CD14-positive monocyte (primary cell): ENCODE data around the gene EEFSEC. TPM values are rescaled to one million over a fixed set of nuclear protein-coding genes. Genes with fewer than 3 reads are reported as not detected.
A peak's percentile ranks its signal among the peaks of the same experiment; 100 is the strongest.

Source experiments
- DNase-seq, 3 donors: peaks; one replicate each; pipeline ENCODE4 v3.0.0-alpha.2; 2011 to 2022
- H2AFZ ChIP-seq: 2 replicates; pipeline ENCODE4 v1.6.0; 2012; ENCODE audit warnings: mild to moderate bottlenecking, low read depth, low read length, inconsistent platforms; ENCODE audit not compliant: insufficient read depth, poor library complexity, severe bottlenecking
- H3K27ac ChIP-seq, 2 donors: 1 replicate in 1 of 2; 2 replicates in 1 of 2; pipeline ENCODE4 v1.5.1; 2012 to 2013; ENCODE audit warnings: low read length in 2 of 2, control low read depth in 1 of 2, inconsistent platforms in 1 of 2, low read depth in 1 of 2, mild to moderate bottlenecking in 1 of 2
- H3K27me3 ChIP-seq, 2 donors: one replicate each; pipeline versions ENCODE4 v1.6.0 to v1.6.1; 2011 to 2013; ENCODE audit warnings: low read length in 2 of 2; ENCODE audit not compliant: control insufficient read depth in 2 of 2, insufficient read depth in 2 of 2
- H3K36me3 ChIP-seq, 2 donors: replicated peaks in 1 of 2; 1 replicate in 1 of 2; 2 replicates in 1 of 2; pipeline versions ENCODE4 v1.5.1 to v1.6.1; 2012 to 2013; ENCODE audit warnings: low read length in 2 of 2, control low read depth in 1 of 2, inconsistent platforms in 1 of 2, mild to moderate bottlenecking in 1 of 2; ENCODE audit not compliant: insufficient read depth in 2 of 2, control insufficient read depth in 1 of 2
- H3K4me1 ChIP-seq, 2 donors: 1 replicate in 1 of 2; 2 replicates in 1 of 2; pipeline versions ENCODE4 v1.5.1 to v1.6.1; 2012 to 2013; ENCODE audit warnings: low read length in 2 of 2, control low read depth in 1 of 2, inconsistent platforms in 1 of 2, mild to moderate bottlenecking in 1 of 2, moderate library complexity in 1 of 2; ENCODE audit not compliant: insufficient read depth in 2 of 2, control insufficient read depth in 1 of 2
- H3K4me2 ChIP-seq: replicated peaks from 2 replicates; pipeline ENCODE3; 2012; ENCODE audit warnings: low read length, moderate library complexity, mild to moderate bottlenecking; ENCODE audit not compliant: poor library complexity, severe bottlenecking; ENCODE audit errors: extremely low read depth
- H3K4me3 ChIP-seq, 3 experiments: fragments of 200-600 bp in 1 of 3; sonication (generic) in 1 of 3; replicated peaks in 1 of 3; 1 replicate in 2 of 3; 2 replicates in 1 of 3; pipeline ENCODE4 v1.5.1; 2011 to 2013; ENCODE audit warnings: low read length in 3 of 3, mild to moderate bottlenecking in 3 of 3, control low read depth in 2 of 3, low read depth in 2 of 3, inconsistent platforms in 1 of 3, moderate library complexity in 1 of 3
- H3K79me2 ChIP-seq: 2 replicates; pipeline ENCODE4 v1.6.0; 2012; ENCODE audit warnings: mild to moderate bottlenecking, control low read depth, inconsistent platforms, low read length, moderate library complexity; ENCODE audit not compliant: insufficient read depth
- H3K9ac ChIP-seq: 2 replicates; pipeline ENCODE4 v1.6.0; 2017; ENCODE audit warnings: low read length, mild to moderate bottlenecking; ENCODE audit not compliant: insufficient read depth, poor library complexity, severe bottlenecking
- H3K9me3 ChIP-seq, 2 donors: replicated peaks in 1 of 2; 1 replicate in 1 of 2; 2 replicates in 1 of 2; pipeline versions ENCODE4 v1.5.1 to v1.6.1; 2012 to 2013; ENCODE audit warnings: low read length in 2 of 2, control low read depth in 1 of 2; ENCODE audit not compliant: control insufficient read depth in 1 of 2, insufficient read depth in 1 of 2
- H4K20me1 ChIP-seq: 2 replicates; pipeline ENCODE4 v1.6.0; 2012; ENCODE audit warnings: mild to moderate bottlenecking, low read length, control low read depth, moderate library complexity; ENCODE audit not compliant: insufficient read depth
- H3K27ac Mint-ChIP-seq, 7 donors: one replicate each; pipeline ENCODE4 v1.8.0; 2020; ENCODE audit warnings: mild to moderate bottlenecking in 7 of 7, mixed read lengths in 7 of 7, moderate library complexity in 6 of 7, inconsistent platforms in 2 of 7
- H3K27me3 Mint-ChIP-seq, 3 donors: one replicate each; pipeline ENCODE4 v1.8.0; 2021 to 2022; ENCODE audit warnings: low read depth in 3 of 3, mild to moderate bottlenecking in 3 of 3, mixed read lengths in 3 of 3, moderate library complexity in 3 of 3, inconsistent platforms in 1 of 3
- H3K36me3 Mint-ChIP-seq, 2 donors: one replicate each; pipeline ENCODE4 v1.8.0; 2020; ENCODE audit warnings: mixed read lengths in 2 of 2, inconsistent platforms in 1 of 2, mild to moderate bottlenecking in 1 of 2
- H3K4me1 Mint-ChIP-seq: one replicate; pipeline ENCODE4 v1.8.0; 2020; ENCODE audit warnings: mild to moderate bottlenecking, mixed read lengths
- H3K4me3 Mint-ChIP-seq, 2 donors: one replicate each; pipeline ENCODE4 v1.8.0; 2020; ENCODE audit warnings: mild to moderate bottlenecking in 2 of 2, mixed read lengths in 2 of 2, moderate library complexity in 1 of 2
- H3K9me3 Mint-ChIP-seq, 7 donors: one replicate each; pipeline ENCODE4 v1.8.0; 2020 to 2022; ENCODE audit warnings: mixed read lengths in 7 of 7, mild to moderate bottlenecking in 6 of 7, moderate library complexity in 6 of 7, inconsistent platforms in 2 of 7
- WGBS: methylation state at CpG from one replicate; pipeline ENCODE4 v1.1.5; 2013; ENCODE audit warnings: missing lambda C conversion rate; ENCODE audit not compliant: insufficient coverage; 5-methylcytosine and 5-hydroxymethylcytosine counted together
- intact Hi-C, 2 donors: fragments of 100-400 bp; cut with micrococcal nuclease; formaldehyde crosslinking; loops; one replicate each; pipeline versions ENCODE4 v1.15.0 to v1.15.1; 2023
- polyA plus RNA-seq, 3 donors: library from polyadenylated mRNA; depleted of rRNA in 1 of 3; unstranded in 2 of 3; stranded (reverse) in 1 of 3; fragments of 300-500 nt in 2 of 3; fragments of >200 nt in 1 of 3; fragmentation: Illumina TruSeq in 2 of 3; gene quantifications; 1 replicate in 2 of 3; 2 replicates in 1 of 3; pipeline ENCODE4 v1.2.3, GENCODE V29; 2012 to 2021
- TF ChIP-seq, protein P1 (sequence below): fragments of 200-600 bp; IDR thresholded peaks from one replicate; pipeline ENCODE4 v1.8.0; 2022; ENCODE audit warnings: antibody characterized with exemption, mild to moderate bottlenecking

The EEFSEC gene
- polyA plus RNA-seq, 3 donors: 13.3 to 14.9 (median 14.9) TPM

DNA sequence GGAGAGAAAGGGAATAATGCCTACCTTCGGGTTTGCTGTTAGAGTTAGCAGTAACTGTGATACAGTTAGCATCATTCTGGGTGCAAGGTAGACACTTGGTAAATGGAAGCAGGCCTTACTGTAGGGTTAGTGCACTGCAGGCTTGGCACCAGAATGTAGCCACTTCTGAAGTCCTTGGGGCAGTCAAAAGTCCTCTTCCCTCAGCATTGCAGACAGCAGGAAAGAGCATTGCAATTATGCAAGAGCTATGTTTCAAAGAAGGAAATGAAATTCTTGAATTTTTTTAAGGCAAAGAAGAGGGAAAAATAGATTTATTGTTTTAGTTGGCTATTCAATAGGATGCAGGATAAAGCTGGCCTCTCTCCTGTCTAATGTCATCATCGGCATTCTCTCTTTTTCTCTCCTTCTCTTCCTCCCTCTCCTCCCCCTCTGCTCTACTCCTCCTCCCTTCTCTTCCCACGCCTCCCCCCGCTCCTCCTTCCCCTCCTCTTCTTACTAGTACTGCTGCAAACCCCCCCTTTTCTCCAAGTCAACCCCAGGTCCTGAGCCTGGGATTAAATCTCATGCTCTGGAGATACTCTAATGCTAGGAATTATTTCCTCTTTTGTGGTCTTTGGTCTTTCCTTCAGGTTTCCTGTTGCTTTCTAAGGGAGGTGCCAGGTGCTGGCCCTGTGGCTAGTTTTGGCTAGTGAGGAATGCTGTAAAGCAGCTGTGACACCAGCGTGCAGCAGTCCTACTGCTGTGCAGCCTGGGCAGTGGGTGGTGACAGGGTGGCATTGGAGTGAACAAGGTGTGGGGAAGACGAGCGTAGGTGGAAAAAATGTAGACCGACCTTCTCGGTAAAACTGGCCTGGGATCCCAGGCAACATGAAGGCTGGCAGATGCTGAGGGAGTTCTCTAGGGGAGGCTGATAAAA is 21.7 kb downstream of the EEFSEC start:
- Mint-ChIP-seq H3K4me1 (peaks cover 62% of the 10 kb centered on the region), H3K27me3 (peaks cover 0 to 1% (median 0%) of the 10 kb centered on the region in 3 donors), H3K4me3 (peak overlapping the region in 1 of 2 donors; percentile 58), H3K27ac (peak overlapping the region in 4 of 7 donors; percentile 16 to 84 (median 69)), H3K9me3 (no peaks in the 10 kb centered on the region), H3K36me3 (peaks cover 0 to 7% of the 10 kb centered on the region in 2 donors)
- TF ChIP-seq, protein P1, sequence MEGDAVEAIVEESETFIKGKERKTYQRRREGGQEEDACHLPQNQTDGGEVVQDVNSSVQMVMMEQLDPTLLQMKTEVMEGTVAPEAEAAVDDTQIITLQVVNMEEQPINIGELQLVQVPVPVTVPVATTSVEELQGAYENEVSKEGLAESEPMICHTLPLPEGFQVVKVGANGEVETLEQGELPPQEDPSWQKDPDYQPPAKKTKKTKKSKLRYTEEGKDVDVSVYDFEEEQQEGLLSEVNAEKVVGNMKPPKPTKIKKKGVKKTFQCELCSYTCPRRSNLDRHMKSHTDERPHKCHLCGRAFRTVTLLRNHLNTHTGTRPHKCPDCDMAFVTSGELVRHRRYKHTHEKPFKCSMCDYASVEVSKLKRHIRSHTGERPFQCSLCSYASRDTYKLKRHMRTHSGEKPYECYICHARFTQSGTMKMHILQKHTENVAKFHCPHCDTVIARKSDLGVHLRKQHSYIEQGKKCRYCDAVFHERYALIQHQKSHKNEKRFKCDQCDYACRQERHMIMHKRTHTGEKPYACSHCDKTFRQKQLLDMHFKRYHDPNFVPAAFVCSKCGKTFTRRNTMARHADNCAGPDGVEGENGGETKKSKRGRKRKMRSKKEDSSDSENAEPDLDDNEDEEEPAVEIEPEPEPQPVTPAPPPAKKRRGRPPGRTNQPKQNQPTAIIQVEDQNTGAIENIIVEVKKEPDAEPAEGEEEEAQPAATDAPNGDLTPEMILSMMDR: no peak
- H3K4me2 ChIP-seq: peak overlapping the region; percentile 35
- peaks cover 40 to 43% of the 10 kb centered on the region in 2 donors for H3K4me1 ChIP-seq
- no peaks in the 10 kb centered on the region for H3K36me3 ChIP-seq
- no peak for DNase-seq
- H2AFZ ChIP-seq: no peak overlapping the region
- 35% methylated on average over 4 of the region's 9 CpGs for WGBS
- intact Hi-C loops: no loop called here
- H4K20me1 ChIP-seq: peaks cover 12% of the 10 kb centered on the region
- H3K27me3 ChIP-seq: no peaks in the 10 kb centered on the region
- peak overlapping the region in 1 of 3 experiments; percentile 38 for H3K4me3 ChIP-seq
- H3K27ac ChIP-seq: peak overlapping the region in 1 of 2 donors; percentile 14
- H3K9me3 ChIP-seq: no peaks in the 10 kb centered on the region
- peak overlapping the region; percentile 2 for H3K9ac ChIP-seq
- H3K79me2 ChIP-seq: peaks cover 51% of the 10 kb centered on the region

DNA sequence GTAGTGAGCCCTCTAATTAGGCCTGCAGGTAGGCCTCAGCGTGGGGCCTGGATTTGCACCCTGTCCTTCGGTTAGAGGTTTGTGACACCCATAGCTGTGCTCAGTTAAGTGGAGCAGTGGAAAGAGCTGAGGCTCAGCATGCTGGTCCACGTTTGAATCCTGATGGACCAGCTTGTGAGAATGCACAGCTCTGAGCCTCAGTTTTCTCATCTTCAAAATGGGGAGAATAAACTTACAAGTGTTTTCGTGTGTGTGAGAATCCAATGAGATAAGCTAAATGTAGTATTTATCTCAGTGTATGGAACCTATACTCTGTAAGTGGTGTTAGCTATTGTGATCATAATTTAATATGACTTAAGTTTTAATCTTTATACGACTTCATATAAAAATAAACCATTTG is 22.5 kb downstream of the EEFSEC start:
- peaks cover 53% of the 10 kb centered on the region for H3K79me2 ChIP-seq
- peaks cover 40 to 43% of the 10 kb centered on the region in 2 donors for H3K4me1 ChIP-seq
- H2AFZ ChIP-seq: no peak overlapping the region
- peaks cover 7% of the 10 kb centered on the region for H4K20me1 ChIP-seq
- Mint-ChIP-seq H3K27ac (no peak overlapping the region), H3K4me1 (peaks cover 66% of the 10 kb centered on the region), H3K9me3 (no peaks in the 10 kb centered on the region), H3K36me3 (peaks cover 0 to 7% of the 10 kb centered on the region in 2 donors), H3K27me3 (peaks cover 0 to 1% (median 0%) of the 10 kb centered on the region in 3 donors), H3K4me3 (no peak overlapping the region)
- TF ChIP-seq, protein P1: no peak
- H3K4me3 ChIP-seq: no peak overlapping the region
- H3K27ac ChIP-seq: peak overlapping the region in 1 of 2 donors; percentile 14
- H3K27me3 ChIP-seq: no peaks in the 10 kb centered on the region
- no peaks in the 10 kb centered on the region for H3K36me3 ChIP-seq
- no peak for DNase-seq
- no peak overlapping the region for H3K9ac ChIP-seq
- intact Hi-C loops: no loop called here
- H3K4me2 ChIP-seq: no peak overlapping the region
- 100% methylated on average over 3 of the region's 5 CpGs for WGBS
- no peaks in the 10 kb centered on the region for H3K9me3 ChIP-seq
